HCT116 (cell line): ENCODE results near the gene GPR142.
A peak's percentile ranks its signal among the peaks of the same experiment; 100 is the strongest.

Experiments
- CEBPB ChIP-seq: IDR thresholded peaks from 2 replicates; pipeline ENCODE4 v1.6.1; 2012; ENCODE audit warnings: low read depth
- EGR1 ChIP-seq: IDR thresholded peaks from 2 replicates; pipeline ENCODE4 v1.6.1; 2012; ENCODE audit warnings: low read depth
- EZH2 ChIP-seq: fragments of 200-600 bp; sonication (generic); IDR thresholded peaks from 2 replicates; pipeline ENCODE4 v1.6.1; 2017; ENCODE audit warnings: antibody characterized with exemption, mixed run types
- EZH2phosphoT487 ChIP-seq: fragments of 200-600 bp; IDR thresholded peaks from 2 replicates; pipeline ENCODE4 v1.6.1; 2018; ENCODE audit warnings: antibody characterized with exemption, borderline replicate concordance
- MAX ChIP-seq: IDR thresholded peaks from 2 replicates; pipeline ENCODE4 v1.6.1; 2012
- POLR2A ChIP-seq: IDR thresholded peaks from 2 replicates; pipeline ENCODE4 v1.7.0; 2011; ENCODE audit warnings: borderline replicate concordance; ENCODE audit not compliant: insufficient read depth, insufficient read length; ENCODE audit errors: extremely low read depth
- POLR2AphosphoS5 ChIP-seq: IDR thresholded peaks from 2 replicates; pipeline ENCODE4 v1.6.1; 2011; ENCODE audit warnings: mild to moderate bottlenecking, low read depth, low read length, moderate library complexity
- SIN3A ChIP-seq: IDR thresholded peaks from 2 replicates; pipeline ENCODE4 v1.6.1; 2012; ENCODE audit warnings: low read depth
- SRF ChIP-seq: IDR thresholded peaks from 2 replicates; pipeline ENCODE4 v1.6.1; 2012; ENCODE audit warnings: low read depth
- ZNF274 ChIP-seq: fragments of 200-500 bp; sonication (Bioruptor generic); IDR thresholded peaks from 2 replicates; pipeline ENCODE4 v1.6.1; 2014; ENCODE audit warnings: mild to moderate bottlenecking, low read depth, low read length, inconsistent platforms
- TF ChIP-seq, protein P1 (sequence below), 3 experiments: fragments of 200-600 bp in 1 of 3; sonication (generic) in 1 of 3; IDR thresholded peaks in 2 of 3; conservative IDR thresholded peaks in 1 of 3; 2 replicates each; pipeline ENCODE4 v1.5.1; 2012 to 2017; ENCODE audit warnings: low read depth in 2 of 3, low read length in 2 of 3, antibody characterized with exemption in 1 of 3, borderline replicate concordance in 1 of 3, control low read depth in 1 of 3, mild to moderate bottlenecking in 1 of 3, mixed read lengths in 1 of 3, mixed run types in 1 of 3, moderate library complexity in 1 of 3; ENCODE audit not compliant: insufficient read depth in 1 of 3

DNA sequence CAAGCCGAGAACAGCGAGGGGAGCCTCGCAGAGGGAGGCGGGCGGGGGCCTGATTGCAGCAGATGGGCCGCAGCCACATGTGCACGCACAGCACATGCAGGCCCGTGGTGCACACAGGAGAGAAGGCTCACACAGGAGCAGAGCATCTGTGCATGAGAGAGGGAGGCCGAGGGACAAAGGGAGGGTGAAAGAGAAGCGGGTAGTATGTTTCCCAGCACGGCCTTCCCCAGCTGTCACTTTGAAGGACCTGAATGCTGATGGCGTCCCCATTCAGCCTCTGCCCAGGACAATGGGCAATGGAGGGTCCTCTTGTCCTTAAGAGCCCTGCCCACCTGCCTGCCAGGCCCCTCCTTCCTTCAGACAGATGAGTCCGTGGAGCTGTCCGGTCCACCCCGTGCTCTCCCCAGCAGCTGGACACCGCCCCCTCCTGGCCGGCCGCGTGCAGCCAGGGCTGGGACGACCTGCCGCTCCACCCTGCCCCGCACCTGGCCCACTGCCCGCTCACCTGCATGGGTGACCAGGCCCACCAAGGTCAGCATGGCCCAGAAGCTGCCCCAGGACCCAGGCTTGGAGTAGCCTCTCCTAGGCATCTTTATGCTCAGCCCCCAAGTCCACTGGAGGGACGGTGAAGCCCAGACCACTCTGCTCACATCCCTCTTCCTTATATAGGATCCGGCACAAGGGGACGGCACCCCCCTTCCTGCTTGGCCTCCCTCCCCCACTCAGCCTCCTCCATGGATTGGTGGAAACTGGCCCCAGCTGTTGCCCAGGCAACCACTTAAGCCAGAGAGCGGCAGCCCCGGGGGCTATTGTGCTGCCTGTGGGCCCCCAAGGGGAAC is 5.9 kb upstream of the GPR142 start, which contains the start of gene BTBD17:
- no peak for TF ChIP-seq EZH2
- TF ChIP-seq POLR2A = no peak
- no peak for TF ChIP-seq POLR2AphosphoS5
- TF ChIP-seq SIN3A = no peak
- TF ChIP-seq EGR1 = no peak
- no peak for TF ChIP-seq MAX
- TF ChIP-seq, protein P1, sequence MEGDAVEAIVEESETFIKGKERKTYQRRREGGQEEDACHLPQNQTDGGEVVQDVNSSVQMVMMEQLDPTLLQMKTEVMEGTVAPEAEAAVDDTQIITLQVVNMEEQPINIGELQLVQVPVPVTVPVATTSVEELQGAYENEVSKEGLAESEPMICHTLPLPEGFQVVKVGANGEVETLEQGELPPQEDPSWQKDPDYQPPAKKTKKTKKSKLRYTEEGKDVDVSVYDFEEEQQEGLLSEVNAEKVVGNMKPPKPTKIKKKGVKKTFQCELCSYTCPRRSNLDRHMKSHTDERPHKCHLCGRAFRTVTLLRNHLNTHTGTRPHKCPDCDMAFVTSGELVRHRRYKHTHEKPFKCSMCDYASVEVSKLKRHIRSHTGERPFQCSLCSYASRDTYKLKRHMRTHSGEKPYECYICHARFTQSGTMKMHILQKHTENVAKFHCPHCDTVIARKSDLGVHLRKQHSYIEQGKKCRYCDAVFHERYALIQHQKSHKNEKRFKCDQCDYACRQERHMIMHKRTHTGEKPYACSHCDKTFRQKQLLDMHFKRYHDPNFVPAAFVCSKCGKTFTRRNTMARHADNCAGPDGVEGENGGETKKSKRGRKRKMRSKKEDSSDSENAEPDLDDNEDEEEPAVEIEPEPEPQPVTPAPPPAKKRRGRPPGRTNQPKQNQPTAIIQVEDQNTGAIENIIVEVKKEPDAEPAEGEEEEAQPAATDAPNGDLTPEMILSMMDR (IDR thresholded peaks at IDR 0.05 in 2 of 3, conservative IDR thresholded peaks at IDR 0.05 in 1 of 3; ENCODE audit: borderline replicate concordance in 1 of 3, insufficient read depth in 1 of 3, low read depth in 2 of 3, low read length in 2 of 3) = peak; percentile 86 to 98 (median 98)
- TF ChIP-seq ZNF274 = no peak
- no peak for TF ChIP-seq CEBPB
- no peak for TF ChIP-seq EZH2phosphoT487
- no peak for TF ChIP-seq SRF
